ENCODE results near the gene ATP7B.

Gene ATP7B

DNA sequence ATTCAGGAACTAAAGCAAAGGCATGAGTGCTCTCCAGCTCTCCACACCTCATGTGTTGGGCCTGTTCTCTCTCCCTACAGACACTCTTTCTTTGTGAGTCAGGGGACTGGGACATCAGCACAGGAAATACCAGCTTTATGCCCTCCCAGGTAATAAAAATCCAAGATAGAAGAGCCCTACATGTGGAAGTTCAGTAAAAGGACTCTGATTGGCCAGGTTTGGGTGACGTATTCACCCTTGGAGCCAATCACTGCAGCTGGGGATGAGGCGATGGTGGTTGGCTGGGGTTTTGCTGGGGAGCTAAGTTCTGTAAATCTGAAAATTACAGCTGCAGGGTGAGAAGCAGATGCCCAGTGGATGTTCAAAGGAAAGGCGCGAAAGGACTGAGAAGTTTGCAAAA, 117.0 kb downstream of the ATP7B start:
- no peak for DNase-seq (ENCODE audit: low read depth)

DNA sequence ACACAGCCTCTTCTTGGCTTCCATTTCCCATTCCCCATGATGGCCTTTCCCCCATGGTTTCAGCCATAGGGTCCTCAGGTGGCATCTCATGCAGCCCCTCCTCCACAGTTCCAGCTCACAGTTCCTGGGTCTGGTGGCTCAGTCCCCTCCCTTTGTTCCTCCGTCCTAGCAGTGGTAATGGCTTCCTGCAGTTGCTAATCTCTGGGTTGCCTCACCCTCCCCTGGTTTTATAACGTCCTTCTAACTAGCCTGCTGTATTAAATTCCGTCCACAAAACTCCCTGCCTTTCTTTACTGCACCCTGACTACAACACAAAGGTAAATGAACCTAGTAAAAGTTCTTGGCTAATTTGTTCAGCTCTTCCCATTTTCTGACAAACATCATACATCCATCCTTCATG, 118.6 kb downstream of the ATP7B start:
- DNase-seq (ENCODE audit: low read depth): no peak

DNA sequence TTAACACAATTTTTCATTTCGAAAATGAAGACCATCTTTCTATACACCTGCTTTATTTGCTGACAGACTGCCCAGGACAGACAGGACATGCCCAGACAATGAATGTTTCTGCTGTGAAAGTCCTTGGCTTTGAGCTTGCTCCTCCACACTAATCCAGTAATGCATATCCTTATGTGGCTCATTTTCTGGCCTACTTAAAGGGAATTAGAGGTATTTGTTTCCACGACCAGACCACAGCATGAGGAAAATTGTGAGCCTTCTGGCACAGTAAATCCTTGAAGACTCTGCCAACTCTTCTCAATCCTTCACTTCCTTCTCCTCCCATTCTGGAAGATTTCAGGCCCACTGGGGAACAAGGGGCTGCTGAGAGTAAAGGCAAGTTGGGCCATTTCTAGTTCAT, 123.8 kb downstream of the ATP7B start:
- DNase-seq (ENCODE audit: low read depth): no peak

DNA sequence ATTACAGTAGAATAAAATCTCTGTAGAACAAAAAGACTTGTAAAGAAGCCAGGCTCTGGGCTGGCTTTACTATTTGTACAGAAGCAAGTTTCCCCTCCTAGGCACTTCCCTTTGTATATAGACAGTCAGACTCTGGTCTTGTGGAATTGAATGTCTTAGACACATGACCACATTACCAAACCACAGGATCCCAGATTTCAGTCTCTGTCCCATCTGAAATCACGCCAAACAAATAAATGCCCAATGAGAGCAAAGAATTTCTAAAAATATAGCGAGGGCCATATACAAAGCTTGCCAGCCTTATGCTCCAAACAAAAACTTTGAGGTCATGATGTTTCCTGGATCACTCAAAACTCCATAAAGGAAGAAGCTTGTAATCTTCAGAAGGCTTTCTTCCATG, 125.6 kb downstream of the ATP7B start:
- no peak for DNase-seq (ENCODE audit: low read depth)

DNA sequence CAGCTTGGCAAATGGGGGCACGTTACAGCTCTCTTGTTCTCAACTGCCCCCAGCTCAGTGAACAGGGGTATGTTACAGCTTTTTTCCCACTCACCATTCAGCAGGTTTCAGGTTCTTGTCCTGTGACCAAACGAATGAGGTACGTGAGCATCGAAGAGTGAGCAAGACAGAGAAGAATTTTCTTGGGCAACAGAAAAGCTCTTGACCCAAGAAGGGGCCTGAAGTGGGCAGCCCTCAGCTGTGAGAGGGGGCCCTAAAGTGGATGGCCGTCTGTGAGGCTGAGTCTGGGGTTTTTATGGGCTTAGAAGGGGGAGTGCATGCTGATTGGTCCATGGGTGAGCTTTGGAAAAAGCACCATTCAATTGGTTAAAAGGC, 128.0 kb downstream of the ATP7B start:
- no peak for DNase-seq (ENCODE audit: low read depth)
